Nephron (organoid): ENCODE data around the gene SLC24A4.

Experiments
- H3K27ac Mint-ChIP-seq, 3 experiments: 2 replicates each; pipeline ENCODE4 v1.8.0; 2020; ENCODE audit warnings: mixed read lengths in 3 of 3, mild to moderate bottlenecking in 2 of 3, moderate library complexity in 1 of 3
- H3K27me3 Mint-ChIP-seq: 2 replicates; pipeline ENCODE4 v1.8.0; 2021; ENCODE audit warnings: low read depth, mild to moderate bottlenecking, moderate library complexity, mixed read lengths
- H3K36me3 Mint-ChIP-seq: 2 replicates; pipeline ENCODE4 v1.8.0; 2020; ENCODE audit warnings: low read depth, mixed read lengths
- H3K4me1 Mint-ChIP-seq: 2 replicates; pipeline ENCODE4 v1.8.0; 2020; ENCODE audit warnings: mixed read lengths
- H3K4me3 Mint-ChIP-seq, 3 experiments: 2 replicates each; pipeline ENCODE4 v1.8.0; 2020; ENCODE audit warnings: mild to moderate bottlenecking in 3 of 3, mixed read lengths in 3 of 3, moderate library complexity in 2 of 3
- H3K9me3 Mint-ChIP-seq: 2 replicates; pipeline ENCODE4 v1.8.0; 2020; ENCODE audit warnings: mixed read lengths
- TF ChIP-seq, protein P1 (sequence below), 3 experiments: fragments of 200-600 bp; sonication (generic); IDR thresholded peaks; one replicate each; pipeline ENCODE4 v1.5.0; 2021; ENCODE audit warnings: antibody characterized with exemption in 3 of 3; ENCODE audit not compliant: unreplicated experiment in 3 of 3

SLC24A4 gene

GRCh38 chr14:92409043-92409442, 86.1 kb downstream of the SLC24A4 start:
- TF ChIP-seq, protein P1, sequence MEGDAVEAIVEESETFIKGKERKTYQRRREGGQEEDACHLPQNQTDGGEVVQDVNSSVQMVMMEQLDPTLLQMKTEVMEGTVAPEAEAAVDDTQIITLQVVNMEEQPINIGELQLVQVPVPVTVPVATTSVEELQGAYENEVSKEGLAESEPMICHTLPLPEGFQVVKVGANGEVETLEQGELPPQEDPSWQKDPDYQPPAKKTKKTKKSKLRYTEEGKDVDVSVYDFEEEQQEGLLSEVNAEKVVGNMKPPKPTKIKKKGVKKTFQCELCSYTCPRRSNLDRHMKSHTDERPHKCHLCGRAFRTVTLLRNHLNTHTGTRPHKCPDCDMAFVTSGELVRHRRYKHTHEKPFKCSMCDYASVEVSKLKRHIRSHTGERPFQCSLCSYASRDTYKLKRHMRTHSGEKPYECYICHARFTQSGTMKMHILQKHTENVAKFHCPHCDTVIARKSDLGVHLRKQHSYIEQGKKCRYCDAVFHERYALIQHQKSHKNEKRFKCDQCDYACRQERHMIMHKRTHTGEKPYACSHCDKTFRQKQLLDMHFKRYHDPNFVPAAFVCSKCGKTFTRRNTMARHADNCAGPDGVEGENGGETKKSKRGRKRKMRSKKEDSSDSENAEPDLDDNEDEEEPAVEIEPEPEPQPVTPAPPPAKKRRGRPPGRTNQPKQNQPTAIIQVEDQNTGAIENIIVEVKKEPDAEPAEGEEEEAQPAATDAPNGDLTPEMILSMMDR (IDR thresholded peaks at IDR 0.05; ENCODE audit: unreplicated experiment in 3 of 3): no peak
- H3K4me1 Mint-ChIP-seq: peaks cover 40% of the 10 kb centered on the region
- peaks cover 7% of the 10 kb centered on the region for H3K27me3 Mint-ChIP-seq
- no peaks in the 10 kb centered on the region for H3K36me3 Mint-ChIP-seq
- H3K9me3 Mint-ChIP-seq: peaks cover 10% of the 10 kb centered on the region
- no peak overlapping the region for H3K4me3 Mint-ChIP-seq
- peak overlapping the region in 1 of 3 experiments; percentile 37 for H3K27ac Mint-ChIP-seq

DNA sequence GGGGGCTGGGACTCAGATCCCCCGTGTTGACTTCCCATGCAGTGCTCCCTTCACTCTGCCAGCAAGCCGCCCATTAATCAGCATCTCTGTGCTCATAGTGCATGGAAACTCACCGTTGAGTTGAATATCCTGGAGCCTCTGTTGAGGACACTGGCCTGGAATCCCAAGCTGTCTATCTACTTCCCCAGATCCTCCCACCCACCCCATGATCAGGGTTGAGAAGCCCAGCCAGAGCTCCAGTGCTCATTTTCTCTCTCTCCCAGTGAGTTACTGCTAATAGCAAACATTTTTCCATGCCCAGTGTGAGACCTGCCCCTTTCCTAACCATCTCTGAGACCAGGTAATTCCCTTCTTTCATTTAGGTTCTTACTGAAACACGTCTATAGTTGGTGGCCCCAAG, 88.2 kb downstream of the SLC24A4 start:
- H3K9me3 Mint-ChIP-seq: peaks cover 5% of the 10 kb centered on the region
- peaks cover 36% of the 10 kb centered on the region for H3K4me1 Mint-ChIP-seq
- H3K4me3 Mint-ChIP-seq: no peak overlapping the region
- peaks cover 7% of the 10 kb centered on the region for H3K27me3 Mint-ChIP-seq
- H3K27ac Mint-ChIP-seq: no peak overlapping the region
- no peaks in the 10 kb centered on the region for H3K36me3 Mint-ChIP-seq
- TF ChIP-seq, protein P1 (IDR thresholded peaks at IDR 0.05; ENCODE audit: unreplicated experiment in 3 of 3): no peak

DNA sequence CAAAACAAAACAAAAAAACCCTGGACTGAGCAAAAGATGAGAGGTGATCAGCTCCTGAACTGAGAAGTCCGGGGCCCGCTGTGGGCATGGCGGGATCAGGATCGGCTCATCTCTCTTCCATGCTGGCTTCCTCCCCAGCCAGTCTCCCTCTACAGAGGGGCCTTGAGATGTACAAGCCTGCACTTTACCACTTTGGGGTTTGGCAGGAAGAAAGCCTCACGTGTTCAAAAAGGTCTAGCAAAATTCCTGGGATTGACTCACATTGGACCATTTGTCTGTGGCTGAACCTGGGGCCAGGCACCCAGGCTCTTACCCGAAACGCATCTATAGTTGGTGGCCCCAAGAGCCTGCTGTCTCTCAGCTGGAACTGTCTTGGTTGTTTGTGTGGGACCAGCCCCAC, 89.0 kb downstream of the SLC24A4 start:
- TF ChIP-seq, protein P1 (IDR thresholded peaks at IDR 0.05; ENCODE audit: unreplicated experiment in 3 of 3): no peak
- H3K4me3 Mint-ChIP-seq: no peak overlapping the region
- peaks cover 3% of the 10 kb centered on the region for H3K9me3 Mint-ChIP-seq
- H3K27ac Mint-ChIP-seq: no peak overlapping the region
- no peaks in the 10 kb centered on the region for H3K36me3 Mint-ChIP-seq
- H3K27me3 Mint-ChIP-seq: peaks cover 7% of the 10 kb centered on the region
- H3K4me1 Mint-ChIP-seq: peaks cover 36% of the 10 kb centered on the region

DNA sequence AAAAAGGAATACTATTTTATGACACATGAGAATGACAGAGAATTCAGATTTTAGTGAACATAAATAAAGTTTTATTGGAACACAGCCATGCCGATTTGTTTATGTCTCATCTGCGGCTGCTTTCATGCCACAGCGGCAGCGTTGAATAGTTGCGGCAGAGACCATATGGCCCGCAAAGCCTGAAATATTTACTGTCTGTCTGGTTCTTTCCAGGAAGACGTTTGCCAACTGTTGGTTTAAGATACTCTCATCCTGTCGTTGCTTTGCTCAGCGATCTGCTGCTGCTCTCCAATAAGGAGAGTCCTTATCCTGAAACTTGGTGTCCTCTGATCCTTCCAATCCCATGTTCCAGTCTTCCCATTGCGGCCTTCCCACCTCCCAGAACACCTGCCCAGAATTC, 89.9 kb downstream of the SLC24A4 start:
- TF ChIP-seq, protein P1 (IDR thresholded peaks at IDR 0.05; ENCODE audit: unreplicated experiment in 3 of 3): no peak
- peak overlapping the region in 1 of 3 experiments; percentile 36 for H3K27ac Mint-ChIP-seq
- no peak overlapping the region for H3K4me3 Mint-ChIP-seq
- H3K4me1 Mint-ChIP-seq: peaks cover 34% of the 10 kb centered on the region
- H3K27me3 Mint-ChIP-seq: peaks cover 7% of the 10 kb centered on the region
- H3K36me3 Mint-ChIP-seq: no peaks in the 10 kb centered on the region
- no peaks in the 10 kb centered on the region for H3K9me3 Mint-ChIP-seq

DNA sequence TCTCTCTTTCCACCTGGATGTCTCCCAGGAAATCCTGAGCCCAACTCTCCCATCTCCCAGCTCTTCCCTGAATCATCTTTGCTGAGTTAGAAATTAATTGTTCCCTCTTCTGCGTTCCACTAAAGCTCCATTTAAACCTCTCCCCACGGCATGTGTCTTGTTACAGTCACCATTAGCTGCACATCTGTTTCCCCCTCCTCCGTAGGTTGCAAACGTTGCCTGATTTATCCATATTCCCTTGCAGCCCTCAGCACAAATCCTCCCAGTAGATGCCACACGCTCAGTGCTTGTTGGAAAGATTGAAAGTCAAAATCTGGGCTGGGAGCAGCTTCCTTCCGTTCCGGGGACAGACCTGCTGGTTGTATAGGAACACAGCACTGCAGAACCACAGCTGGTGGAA, 90.4 kb downstream of the SLC24A4 start:
- Mint-ChIP-seq H3K36me3 (no peaks in the 10 kb centered on the region), H3K27me3 (peaks cover 7% of the 10 kb centered on the region), H3K4me3 (no peak overlapping the region), H3K4me1 (peaks cover 29% of the 10 kb centered on the region), H3K9me3 (no peaks in the 10 kb centered on the region), H3K27ac (peak overlapping the region in 1 of 3 experiments; percentile 36)
- TF ChIP-seq, protein P1 (IDR thresholded peaks at IDR 0.05; ENCODE audit: unreplicated experiment in 3 of 3): no peak

DNA sequence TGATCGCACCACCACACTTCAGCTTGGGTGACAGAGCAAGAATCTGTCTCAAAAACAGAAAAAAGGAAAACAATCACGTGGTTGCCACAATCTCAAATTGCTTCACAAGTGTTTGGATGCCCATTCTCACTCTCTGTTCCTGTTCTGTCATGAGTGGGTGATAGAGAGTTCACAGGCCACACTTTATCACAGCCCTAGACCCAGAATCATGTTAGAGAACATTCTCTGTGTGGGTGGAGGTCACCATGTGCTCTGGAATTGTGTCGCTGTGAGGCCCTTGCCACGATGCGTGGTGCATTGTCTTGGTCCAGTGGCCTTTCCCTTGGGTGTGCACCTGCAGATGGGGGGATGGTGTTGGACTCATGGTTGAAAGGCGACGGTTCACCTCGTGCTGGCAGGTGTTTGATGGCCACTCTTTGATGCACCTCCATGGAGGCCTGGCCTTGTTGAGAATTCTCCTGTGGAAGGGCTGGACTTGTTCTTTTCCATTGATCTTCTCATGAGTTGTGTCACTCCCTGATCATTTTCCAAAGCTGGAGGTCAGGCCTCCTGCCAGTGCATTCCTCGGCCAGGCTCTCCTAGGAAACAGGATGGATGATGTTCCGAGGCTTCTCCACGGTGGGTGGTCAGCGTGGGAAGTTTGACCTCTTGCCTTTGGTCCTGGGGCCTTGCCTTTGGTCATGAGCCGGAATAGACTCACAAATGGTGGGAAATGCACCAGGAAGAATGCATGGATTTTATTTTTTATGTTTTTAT, 91.9 kb downstream of the SLC24A4 start:
- Mint-ChIP-seq H3K9me3 (peaks cover 2% of the 10 kb centered on the region), H3K27me3 (peaks cover 7% of the 10 kb centered on the region), H3K27ac (no peak overlapping the region), H3K4me3 (no peak overlapping the region), H3K36me3 (no peaks in the 10 kb centered on the region), H3K4me1 (peaks cover 24% of the 10 kb centered on the region)
- TF ChIP-seq, protein P1 (IDR thresholded peaks at IDR 0.05; ENCODE audit: unreplicated experiment in 3 of 3): no peak
